NCI-H2029 treated with DMSO at 0.1 percent for 48 hours (cell line): ENCODE data around the gene APLP2.
"Not testable (repeated sequence)": the region's sequence is repeated elsewhere in the genome, so short reads cannot be mapped to it uniquely, and the experiment has no call there.

Experiments
- DNase-seq: peaks from one replicate; lab custom pipeline; 2025; lab: John Stamatoyannopoulos, UW

The APLP2 gene

GRCh38 chr11:130091169-130091568 is 21.5 kb downstream of the APLP2 start:
- not testable (repeated sequence) for DNase-seq

DNA sequence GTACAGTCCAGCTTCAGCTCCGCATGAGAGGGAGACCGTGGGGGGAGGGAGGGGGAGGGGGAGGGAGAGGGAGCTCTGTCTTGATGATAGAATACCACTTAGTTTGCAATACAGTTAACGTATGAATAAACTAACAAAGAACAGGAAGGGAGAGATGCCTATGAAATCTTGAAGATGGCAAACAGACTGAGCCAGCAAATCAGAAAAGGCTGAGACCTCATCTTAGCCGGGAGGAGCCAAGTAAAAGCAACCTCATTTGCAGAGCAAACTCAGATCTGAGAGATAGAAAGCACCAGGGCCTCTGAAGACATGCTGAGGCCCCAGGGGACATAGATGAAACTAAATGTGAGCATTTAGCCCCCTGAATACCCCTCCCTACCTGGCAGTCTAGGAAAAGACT is 23.0 kb downstream of the APLP2 start:
- no peak for DNase-seq

- no peak for DNase-seq
Measured at GRCh38 chr11:130094614-130095013, 24.9 kb downstream of the APLP2 start.

- DNase-seq: no peak
Measured at GRCh38 chr11:130095326-130095725, 25.6 kb downstream of the APLP2 start.

GRCh38 chr11:130096042-130096441 is 26.3 kb downstream of the APLP2 start:
- no peak for DNase-seq

- DNase-seq: no peak
Measured at GRCh38 chr11:130096823-130097222, 27.1 kb downstream of the APLP2 start.

DNA sequence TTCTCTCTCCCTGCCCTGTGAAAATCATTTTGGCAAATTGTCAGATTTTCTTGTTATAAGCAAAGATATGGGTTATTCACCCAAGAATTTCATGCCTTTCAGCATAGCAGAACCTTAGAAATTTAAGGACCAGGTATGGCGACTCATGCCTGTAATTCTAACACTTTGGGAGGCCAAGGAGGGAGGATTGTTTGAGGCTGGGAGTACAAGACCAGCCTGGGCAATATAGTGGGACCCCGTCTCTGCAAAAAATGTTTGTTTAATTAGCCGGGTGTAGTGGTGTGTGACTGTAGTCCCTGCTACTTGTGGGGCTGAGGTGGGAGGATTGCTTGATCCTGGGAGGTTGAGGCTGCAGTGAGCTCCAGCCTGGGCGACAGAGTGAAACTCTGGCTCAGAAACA is 27.6 kb downstream of the APLP2 start:
- no peak for DNase-seq

DNA sequence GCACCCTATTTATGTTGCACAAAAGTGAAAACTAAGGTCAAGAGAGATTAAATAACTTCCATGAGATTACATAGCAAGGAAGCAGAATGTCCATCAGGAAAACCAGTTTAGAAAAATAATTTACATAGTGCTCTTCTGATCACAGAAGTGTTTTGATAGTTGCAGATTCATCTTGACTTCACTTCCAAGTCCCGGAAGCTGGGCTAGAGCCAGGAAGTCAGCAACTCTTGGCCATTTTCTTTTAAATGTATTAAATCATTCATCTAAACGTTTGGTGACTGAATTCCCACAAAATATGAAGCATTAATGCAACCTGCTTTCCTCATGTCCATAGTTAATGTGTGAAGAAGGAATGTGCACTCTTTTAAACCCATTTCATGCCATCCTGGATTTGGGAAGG is 29.7 kb downstream of the APLP2 start:
- DNase-seq: no peak

- no peak for DNase-seq
Measured at GRCh38 chr11:130100381-130101095, 30.8 kb downstream of the APLP2 start.

GRCh38 chr11:130101661-130102060 is 32.0 kb downstream of the APLP2 start:
- no peak for DNase-seq

DNA sequence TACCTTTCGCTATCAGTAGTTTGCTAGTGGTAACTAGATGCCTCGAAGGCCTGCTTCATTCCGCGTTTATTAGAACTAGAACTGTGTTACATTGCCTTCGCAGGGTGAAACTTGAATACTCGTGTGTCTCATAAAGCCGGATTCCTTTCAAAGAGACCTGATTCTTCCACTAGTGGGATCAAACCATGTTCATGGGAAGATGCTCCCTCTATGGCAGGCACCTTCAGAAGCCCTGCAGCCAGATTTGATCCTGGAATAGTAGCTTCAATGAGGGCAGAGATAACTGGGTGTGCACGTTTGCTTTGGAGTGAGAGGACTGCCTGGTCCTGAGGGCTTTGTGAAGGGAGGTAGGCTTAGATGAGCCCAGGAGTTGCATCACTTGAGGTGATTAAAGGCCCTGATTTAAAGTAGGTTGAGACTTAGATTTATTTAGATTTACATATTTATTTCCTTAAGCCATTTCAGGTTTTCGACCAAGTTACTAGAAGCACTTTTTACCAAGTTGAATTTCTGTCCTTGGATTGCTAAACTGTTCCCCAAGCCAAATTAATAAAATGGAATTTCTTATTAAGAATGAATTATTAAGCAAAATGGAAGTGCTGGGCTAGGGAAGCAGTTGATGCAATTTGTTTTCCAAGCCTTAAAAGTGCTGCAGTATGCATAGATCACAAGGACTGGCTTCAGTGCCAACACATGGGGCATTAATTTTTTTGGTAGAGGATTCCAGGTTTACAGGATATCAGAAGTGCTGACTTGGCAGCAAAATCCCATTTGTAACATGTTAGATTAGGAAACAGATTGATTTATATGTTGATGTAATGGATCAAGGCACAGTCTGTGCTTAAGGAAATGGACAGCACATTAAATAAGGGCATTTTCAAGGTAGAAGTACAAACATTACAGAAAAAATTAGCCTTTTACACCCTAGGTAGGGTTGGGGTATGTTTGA is 32.9 kb downstream of the APLP2 start:
- DNase-seq: no peak

DNA sequence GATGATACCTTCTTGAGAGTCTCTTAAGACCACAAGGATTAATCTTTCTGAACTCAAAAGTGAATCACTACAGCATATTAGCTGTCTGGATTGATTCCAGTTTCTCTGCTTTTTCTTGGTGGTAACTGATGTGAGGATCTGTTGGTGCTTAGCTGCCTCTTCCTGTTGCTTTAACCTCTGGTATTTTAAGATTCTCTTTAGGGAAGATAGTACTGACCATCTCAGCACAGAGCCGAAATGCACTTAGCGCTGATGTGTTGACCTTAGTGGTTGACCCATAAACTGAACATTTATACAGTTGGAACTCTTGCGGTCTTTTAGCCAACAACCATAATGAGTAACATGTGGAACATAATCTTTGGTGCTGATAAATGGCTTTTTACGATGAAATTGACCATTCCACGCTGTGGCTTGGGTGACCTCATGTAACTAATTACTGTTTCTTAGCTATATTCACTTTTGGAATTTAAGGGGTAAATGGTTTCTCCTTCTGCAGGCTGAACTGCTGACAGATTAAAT is 33.7 kb downstream of the APLP2 start:
- DNase-seq: no peak

- no peak for DNase-seq
Measured at GRCh38 chr11:130106381-130106780, 36.7 kb downstream of the APLP2 start.

GRCh38 chr11:130108671-130109070 is 39.0 kb downstream of the APLP2 start:
- DNase-seq: not testable (repeated sequence)

DNA sequence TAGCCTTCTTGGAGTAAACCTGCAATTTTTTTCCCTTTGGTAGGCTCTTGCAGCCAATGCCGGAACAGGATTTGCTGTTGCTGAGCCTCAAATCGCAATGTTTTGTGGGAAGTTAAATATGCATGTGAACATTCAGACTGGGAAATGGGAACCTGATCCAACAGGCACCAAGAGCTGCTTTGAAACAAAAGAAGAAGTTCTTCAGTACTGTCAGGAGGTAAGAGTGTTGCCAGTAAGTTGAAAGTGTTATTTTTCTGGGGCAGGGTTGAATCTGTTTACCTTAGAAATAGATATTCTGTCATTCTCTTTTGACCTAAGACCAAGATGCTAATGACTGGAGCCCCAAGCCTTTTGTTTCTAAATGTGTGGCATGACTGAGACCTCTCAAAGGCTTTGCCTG is 39.7 kb downstream of the APLP2 start:
- DNase-seq: no peak

DNA sequence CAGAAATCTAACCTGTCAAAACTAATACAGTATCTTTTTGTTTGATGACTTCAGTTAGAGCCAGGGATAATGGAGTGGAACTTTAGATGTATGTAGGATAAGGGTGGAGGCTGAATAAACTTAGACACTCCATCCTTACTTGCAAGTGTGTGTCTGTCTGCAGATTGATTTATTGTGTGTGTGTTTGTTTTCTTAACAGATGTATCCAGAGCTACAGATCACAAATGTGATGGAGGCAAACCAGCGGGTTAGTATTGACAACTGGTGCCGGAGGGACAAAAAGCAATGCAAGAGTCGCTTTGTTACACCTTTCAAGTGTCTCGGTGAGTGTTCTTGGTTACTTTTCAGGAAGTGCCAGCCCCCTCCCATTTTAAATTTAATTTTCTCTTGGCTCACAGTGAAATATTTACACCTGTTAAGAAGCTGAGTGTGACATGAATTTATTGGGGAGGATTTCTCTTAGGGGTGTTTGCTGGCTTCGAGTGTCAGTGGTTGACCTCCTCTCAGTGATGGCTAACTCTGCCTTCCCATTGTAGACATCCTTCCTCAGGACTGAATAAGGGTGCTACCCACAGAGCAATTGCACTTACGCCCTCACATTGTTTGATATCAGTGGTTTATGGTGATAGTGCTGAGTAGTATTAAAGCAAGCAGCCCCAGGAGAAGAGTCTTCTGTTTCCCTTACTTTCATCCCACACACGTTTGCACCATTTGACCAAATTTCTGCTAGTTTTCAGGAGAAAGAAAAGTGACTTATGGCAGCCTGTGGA is 40.8 kb downstream of the APLP2 start:
- DNase-seq: no peak

GRCh38 chr11:130112071-130112830 is 42.6 kb downstream of the APLP2 start:
- DNase-seq: no peak

DNA sequence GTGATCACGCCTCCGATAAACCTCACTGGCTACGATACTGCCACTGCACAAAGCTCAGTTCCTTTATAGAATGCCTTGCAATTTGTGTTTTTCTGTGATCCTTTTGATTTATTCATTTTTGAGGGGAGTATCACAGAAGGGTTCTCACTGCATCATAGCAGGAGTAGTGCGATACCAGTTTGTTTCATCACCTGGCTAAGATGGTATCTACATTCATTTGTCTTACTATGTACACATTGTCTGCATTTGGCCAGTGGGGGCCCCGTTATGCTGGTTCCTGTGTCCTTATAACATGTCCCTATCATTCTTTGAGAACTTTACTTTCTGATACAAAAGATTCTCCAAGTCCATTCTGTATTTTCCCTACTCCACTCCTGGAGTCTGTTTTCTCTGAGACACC is 44.6 kb downstream of the APLP2 start:
- no peak for DNase-seq

- no peak for DNase-seq
Measured at GRCh38 chr11:130114726-130115125, 45.0 kb downstream of the APLP2 start.

- DNase-seq: peak; percentile 28
Measured at GRCh38 chr11:130115218-130115617, 45.5 kb downstream of the APLP2 start.

DNA sequence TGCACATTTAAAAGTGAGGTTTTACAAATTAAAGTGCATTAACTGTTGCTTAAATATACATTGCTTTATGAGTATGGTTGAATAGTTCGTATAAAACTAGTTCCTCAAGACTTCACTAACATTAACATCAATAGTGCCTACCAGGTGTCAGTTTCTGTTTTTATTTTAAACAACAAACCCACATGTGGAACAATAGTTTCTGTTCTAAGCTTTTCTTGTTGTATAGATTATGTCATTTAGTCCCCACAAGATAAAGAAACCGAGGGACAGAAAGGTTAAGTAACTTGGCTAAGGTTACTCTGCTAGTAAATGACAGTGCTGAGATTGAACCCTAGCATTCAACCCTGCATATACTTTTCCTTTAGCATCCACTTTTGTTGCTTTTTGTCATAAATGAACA is 48.5 kb downstream of the APLP2 start:
- DNase-seq: no peak
